ENCODE measurements around the gene CCNG2.

DNA sequence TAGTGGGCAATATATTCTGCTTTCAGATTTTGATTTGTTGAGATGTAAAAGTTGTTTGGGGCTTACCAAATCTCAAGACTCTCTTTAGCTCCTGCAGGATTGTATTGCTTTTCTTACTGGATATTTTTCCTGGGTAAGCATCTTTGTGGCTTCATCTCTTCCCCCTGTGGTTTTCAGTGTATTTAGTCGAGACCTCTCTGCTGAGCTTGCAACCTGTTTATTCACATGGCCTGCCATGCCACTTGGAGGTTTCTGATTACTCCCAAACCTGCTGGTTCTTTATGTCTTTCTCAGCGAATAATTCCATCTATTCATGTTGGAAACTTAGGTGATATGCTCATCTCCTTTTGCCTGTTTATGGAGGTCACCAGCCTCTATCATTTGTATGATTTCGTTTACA lies 10.9 kb downstream of the CCNG2 start:
- TF ChIP-seq, protein P1, sequence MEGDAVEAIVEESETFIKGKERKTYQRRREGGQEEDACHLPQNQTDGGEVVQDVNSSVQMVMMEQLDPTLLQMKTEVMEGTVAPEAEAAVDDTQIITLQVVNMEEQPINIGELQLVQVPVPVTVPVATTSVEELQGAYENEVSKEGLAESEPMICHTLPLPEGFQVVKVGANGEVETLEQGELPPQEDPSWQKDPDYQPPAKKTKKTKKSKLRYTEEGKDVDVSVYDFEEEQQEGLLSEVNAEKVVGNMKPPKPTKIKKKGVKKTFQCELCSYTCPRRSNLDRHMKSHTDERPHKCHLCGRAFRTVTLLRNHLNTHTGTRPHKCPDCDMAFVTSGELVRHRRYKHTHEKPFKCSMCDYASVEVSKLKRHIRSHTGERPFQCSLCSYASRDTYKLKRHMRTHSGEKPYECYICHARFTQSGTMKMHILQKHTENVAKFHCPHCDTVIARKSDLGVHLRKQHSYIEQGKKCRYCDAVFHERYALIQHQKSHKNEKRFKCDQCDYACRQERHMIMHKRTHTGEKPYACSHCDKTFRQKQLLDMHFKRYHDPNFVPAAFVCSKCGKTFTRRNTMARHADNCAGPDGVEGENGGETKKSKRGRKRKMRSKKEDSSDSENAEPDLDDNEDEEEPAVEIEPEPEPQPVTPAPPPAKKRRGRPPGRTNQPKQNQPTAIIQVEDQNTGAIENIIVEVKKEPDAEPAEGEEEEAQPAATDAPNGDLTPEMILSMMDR (IDR thresholded peaks at IDR 0.05; ENCODE audit: insufficient read depth, low read length) = no peak
- TF ChIP-seq GABPA (IDR thresholded peaks at IDR 0.05; ENCODE audit: low read depth) (no peak), POLR2AphosphoS5 (IDR thresholded peaks at IDR 0.05; ENCODE audit: low read depth) (no peak)
- TF ChIP-seq, protein P2, sequence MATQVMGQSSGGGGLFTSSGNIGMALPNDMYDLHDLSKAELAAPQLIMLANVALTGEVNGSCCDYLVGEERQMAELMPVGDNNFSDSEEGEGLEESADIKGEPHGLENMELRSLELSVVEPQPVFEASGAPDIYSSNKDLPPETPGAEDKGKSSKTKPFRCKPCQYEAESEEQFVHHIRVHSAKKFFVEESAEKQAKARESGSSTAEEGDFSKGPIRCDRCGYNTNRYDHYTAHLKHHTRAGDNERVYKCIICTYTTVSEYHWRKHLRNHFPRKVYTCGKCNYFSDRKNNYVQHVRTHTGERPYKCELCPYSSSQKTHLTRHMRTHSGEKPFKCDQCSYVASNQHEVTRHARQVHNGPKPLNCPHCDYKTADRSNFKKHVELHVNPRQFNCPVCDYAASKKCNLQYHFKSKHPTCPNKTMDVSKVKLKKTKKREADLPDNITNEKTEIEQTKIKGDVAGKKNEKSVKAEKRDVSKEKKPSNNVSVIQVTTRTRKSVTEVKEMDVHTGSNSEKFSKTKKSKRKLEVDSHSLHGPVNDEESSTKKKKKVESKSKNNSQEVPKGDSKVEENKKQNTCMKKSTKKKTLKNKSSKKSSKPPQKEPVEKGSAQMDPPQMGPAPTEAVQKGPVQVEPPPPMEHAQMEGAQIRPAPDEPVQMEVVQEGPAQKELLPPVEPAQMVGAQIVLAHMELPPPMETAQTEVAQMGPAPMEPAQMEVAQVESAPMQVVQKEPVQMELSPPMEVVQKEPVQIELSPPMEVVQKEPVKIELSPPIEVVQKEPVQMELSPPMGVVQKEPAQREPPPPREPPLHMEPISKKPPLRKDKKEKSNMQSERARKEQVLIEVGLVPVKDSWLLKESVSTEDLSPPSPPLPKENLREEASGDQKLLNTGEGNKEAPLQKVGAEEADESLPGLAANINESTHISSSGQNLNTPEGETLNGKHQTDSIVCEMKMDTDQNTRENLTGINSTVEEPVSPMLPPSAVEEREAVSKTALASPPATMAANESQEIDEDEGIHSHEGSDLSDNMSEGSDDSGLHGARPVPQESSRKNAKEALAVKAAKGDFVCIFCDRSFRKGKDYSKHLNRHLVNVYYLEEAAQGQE (IDR thresholded peaks at IDR 0.05; ENCODE audit: insufficient replicate concordance, low read depth) = no peak
